ENCODE results near the gene RPTOR.

RPTOR gene

DNA sequence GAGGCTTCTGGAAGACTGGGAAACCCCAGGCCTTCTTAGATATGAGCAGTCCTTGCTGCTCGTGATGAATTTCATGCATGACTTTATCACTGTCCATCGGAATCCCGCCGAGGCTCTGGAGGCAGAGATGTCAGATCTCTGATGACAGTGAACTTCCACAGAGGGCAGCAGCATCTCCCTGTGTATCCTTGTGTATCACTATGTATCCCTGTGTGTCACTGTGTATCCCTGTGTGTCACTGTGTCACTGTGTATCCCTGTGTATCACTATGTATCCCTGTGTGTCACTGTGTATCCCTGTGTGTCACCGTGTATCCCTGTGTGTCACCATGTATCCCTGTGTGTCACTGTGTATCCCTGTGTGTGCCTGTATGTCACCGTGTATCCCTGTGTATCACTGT, 286.9 kb downstream of the RPTOR start:
- no peak for DNase-seq (ENCODE audit: low read depth in 2 of 2)

DNA sequence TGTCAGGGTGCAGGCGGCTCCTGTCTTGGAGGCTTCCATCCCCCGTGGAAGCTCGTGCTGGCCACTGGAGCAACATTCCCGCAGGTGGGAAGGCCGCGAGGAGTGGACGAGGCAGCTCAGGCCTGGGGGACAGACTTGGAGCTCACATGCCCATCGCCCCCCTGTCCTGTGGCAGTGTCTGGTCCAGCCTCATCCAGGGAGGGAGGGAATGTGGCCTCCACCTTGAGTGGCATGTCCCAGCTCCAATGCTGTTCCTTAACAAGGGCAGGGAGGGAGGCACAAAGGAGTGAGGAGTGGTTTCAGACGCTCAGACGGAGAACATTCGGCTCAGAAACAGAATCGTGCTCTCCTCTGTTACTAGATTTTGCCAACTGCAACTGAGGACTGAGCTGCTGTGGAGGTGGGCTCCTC, 287.6 kb downstream of the RPTOR start:
- no peak for DNase-seq (ENCODE audit: low read depth in 2 of 2)

DNA sequence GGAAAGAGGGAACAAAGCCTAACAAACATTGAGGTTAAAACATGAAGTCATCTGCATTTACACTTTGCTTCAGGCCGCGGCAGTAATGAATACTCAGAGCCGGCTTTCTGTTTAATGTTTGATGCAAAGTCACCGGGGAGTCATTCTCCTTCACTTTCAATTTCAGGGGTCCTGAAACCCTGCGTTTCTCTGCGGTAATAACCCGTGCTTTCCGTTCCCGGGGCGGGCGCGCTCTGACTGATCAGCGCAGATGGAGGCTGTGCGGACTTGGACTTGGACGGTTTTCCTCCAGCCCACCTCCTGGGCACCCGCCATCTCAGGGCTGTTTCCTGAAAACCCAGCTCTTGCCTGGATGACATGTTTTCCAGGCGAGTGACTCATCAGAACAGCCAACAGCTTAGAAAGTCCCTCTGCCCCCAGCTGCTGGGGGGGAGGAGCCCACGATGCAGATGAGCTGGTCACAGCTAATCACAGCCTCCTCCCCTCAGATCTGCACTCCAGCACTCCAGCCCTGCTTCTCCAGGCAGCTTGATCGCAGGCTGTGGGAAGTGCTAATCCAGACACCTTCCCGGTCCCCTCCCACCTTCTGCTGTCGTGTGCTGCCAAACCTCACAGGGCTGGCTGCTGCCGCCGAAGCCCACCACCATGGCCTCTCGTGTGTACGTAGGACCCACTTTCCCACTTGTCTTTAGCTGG, 288.4 kb downstream of the RPTOR start:
- DNase-seq (ENCODE audit: low read depth in 2 of 2), result peak; percentile 45 to 58

DNA sequence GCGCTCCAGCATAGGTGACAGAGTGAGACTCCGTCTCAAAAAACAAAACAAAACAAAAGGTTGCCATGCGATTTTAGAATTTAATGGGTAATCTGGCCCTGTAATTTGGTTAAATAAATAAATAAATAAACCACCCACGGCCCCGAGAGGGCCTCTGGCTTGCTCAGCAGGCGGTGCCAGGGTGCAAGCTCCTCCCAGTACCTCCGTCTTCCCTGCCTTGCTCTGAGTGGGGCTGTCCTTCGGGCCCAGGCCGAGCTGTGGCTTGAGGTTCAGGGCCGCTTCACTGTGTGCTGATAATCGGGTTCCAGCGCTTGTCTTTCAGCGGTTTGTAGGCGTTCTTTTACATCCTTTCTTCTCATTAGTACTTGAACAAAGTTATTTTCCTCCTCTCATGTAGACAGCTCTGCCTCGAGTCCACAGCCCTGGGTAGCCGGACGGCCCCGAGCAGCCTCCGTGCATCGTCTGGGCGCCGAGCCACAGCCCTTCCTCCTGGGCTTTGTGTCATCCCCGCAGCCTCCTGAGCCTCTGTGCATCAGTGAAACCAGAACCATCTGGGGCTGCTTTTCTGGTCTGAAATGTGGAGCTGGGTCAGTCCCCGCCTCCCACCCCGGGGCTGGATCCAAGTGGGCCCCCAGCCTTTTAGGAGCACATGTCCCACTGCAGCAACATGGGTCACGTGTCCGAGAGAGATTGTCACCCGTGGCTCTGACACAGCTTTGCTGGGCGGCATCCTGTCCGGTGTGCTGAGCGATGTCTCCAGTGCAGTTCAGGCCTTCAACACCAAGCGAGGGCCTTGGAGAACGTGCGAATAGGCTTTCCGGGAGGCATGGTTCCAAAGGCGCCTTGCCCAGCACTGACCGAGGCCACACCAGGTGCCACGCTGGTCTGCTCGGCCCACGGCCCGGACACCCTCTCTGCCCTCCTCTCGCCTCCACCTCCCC, 289.6 kb downstream of the RPTOR start:
- DNase-seq (ENCODE audit: low read depth in 2 of 2), result no peak

DNA sequence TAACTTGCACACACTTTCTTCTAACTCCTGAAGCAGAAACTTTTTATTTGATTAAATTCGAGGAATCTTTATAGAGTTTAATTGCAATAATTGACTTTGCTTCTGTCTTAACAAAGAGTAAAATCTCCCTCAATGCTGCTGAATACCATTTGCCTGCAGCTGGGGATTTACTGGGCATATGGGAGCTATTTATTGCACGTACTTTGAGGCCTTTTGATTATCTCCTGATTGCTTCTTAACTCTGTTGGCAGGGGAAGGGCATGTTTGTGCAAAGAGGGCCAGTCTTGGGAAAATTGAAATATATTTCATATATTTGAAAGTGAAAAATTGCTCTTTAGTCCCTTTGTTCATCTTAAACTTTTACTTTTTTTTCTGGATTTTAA, 290.2 kb downstream of the RPTOR start:
- DNase-seq (ENCODE audit: low read depth in 2 of 2), result no peak

DNA sequence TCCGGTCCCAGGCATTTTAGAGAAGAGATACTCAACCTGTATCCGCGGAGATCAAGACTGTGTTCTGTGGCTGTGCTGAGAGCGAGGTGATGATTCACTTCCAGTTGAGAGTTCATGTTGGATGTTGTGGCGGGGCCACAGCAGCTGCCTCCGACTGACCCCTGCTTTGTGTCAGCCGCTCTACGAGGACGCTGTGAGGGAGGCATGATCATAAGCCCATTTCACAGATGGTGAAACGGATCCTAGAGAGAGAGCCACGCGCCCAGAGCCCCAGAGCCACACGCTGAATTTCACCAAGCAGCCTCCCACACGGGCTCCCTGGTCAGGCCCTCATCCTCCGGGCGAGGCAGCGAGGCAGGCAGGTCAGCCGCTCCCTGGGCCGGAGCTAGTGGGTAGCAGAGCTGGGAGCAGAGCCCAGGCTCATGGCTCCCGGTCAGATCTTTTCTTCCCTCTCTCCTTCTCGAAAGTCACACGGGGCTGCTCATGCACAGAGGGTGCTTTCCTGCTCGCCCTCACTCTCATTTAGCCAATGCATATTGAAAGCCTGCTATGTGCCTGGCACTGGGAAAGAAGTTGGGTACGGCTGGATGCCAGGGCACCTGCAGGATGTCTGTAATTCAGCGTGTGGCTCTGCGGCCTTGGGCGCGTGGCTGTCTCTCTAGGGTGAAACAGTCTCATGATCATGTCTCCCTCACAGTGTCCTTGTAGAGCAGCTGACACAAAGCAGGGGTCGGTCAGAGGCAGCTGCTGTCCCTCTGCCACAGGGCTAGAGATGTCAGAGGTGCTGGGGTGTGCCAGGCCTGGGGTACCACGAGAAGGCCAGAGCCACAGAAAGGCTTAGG, 291.4 kb downstream of the RPTOR start:
- DNase-seq (ENCODE audit: low read depth in 2 of 2), result no peak

DNA sequence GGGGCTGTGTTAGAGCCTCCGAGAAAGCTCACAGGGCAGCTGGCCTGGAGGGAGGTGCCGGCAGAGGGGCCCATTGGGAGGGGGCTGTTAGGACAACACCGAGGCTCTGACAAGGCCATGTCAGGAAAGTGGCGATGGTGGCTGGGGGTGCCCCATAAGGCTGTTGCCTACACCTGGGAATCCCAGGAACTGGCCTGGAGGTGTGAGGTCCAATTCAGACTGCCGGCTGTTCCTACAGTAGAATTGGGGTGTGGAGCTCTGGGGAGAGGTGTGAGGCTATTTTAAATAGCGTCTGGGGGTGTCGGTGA, 292.0 kb downstream of the RPTOR start:
- no peak for DNase-seq (ENCODE audit: low read depth in 2 of 2)

DNA sequence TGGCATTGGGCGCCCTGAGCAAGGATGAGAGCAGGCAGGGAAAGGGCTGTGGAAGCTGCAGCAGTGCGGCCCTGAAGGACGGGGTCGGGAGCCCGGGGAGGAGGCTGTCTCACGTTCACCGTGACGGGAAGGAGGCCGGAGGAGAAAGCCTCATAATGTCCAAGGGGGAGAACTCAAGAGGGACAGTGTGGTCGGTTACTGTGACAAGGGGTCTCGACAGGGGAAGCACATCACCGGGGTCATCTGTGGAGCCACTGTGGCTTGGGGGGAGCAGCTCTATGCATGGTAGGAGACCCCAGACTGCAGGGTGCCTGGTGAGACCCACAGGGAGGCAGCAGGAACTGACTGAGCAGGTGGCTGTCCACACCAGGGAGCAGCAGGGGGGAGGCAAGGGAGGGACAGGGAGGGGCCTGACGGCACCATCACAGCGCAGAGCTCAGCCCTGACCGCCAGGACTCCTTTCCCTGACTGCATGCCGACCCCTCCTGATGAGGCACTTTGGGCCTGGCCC, 292.4 kb downstream of the RPTOR start:
- no peak for DNase-seq (ENCODE audit: low read depth in 2 of 2)

DNA sequence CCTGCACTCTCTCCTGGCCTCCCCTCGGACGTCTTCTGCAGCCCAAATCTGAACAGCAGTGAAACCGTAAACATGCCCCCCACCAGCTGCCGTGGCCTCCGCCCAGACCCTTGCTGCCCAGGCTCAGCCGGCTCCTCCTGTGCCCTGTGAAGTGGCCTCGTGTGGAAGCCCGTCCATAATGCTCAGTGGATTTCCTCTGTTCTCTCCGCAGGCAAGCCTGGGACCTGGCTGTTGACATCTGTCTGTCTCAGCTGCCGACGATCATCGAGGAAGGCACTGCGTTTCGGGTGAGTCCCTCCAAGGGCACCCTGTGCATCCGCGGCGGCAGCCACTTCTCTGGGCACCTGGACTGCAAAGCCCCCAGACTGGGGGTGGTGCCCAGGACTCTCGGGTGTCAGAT, 293.1 kb downstream of the RPTOR start:
- DNase-seq (ENCODE audit: low read depth in 2 of 2), result no peak

DNA sequence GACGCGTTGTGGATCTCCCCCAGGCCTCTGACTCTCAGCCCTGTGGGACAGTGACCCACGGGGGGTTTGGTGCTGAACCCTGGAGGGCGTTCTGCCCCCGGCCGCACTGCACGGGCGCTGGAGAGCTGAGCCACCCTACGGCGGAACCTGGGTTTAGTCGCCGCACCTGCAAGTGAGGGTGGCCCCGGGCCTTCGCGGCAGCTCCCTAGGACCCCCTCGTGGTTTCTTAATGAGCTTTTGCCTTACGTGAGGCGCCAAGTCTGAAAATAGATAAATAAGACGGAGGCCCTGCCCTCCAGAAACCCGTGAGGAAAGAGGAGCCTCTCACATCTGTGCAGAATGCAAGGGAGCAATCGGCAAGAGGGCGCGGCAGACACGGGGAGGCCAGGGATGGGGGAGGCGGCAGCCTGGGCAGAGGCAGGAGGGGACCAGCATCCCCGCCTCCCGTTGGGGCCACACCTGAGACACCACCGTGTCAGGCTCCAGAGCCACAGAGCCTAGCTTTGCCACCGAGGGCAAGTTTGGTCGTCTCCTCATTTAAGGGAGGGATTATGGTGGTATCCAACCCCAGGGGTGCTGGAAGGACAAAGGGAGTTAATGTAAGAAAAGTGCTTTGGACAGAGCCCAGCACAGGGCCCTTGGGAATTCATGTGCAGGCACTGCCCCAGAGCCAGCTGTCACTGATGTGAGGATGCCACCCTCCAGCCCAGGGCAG, 293.8 kb downstream of the RPTOR start:
- DNase-seq (ENCODE audit: low read depth in 2 of 2), result no peak

DNA sequence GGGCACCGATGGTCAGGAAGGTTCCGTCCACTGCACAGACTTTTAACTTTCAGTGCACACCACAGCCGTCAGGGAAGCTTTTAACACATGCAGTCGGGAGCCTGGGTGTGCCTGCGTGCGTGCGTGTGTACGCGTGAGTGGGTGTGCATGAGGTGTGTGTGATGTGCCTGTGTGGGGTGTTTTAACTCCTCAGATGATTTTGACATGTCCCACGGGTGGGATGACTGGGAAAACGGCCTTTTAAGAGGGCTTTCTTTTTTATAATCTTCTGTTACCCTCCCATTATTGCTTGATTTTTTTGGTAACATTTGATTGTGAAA, 294.3 kb downstream of the RPTOR start:
- no peak for DNase-seq (ENCODE audit: low read depth in 2 of 2)

DNA sequence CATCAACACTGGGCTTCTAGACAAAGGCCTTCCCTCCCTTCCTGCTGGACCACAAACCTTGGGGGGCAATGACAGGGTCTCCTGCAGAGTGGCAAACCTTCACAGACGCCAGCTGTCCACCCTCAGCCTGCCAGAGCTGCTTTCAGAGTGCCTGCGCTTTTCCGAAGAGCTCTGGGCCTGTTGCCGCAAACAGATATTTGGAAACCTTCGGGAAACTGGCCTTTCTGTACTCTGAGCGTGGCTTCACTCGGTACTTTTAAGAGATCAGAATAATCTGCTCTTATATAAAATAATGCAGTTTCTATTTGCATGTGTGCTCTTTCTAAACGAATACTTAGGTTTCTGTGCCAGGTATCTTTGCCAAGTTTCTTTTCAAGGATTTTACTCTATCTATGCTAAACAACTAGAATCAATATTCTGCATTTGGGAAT, 294.9 kb downstream of the RPTOR start:
- DNase-seq (ENCODE audit: low read depth in 2 of 2), result no peak

DNA sequence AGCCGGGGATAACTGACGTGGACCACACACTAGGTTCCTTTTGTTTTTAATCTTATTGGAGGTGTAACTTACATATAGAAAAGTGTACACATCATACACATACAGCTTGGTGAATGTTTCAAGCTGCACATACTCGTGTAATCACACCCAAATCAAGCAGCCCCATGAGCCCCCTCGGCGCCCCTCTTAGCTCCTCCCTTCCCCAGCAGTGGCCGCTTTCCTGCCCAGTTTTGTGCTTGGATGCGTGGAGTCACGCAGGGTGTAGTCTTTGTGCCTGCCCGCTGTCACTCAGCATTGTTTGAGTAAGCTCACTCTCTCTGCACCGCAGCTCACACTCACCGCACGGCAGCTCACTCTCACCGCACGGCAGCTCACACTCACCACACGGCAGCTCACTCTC, 295.3 kb downstream of the RPTOR start:
- no peak for DNase-seq (ENCODE audit: low read depth in 2 of 2)

DNA sequence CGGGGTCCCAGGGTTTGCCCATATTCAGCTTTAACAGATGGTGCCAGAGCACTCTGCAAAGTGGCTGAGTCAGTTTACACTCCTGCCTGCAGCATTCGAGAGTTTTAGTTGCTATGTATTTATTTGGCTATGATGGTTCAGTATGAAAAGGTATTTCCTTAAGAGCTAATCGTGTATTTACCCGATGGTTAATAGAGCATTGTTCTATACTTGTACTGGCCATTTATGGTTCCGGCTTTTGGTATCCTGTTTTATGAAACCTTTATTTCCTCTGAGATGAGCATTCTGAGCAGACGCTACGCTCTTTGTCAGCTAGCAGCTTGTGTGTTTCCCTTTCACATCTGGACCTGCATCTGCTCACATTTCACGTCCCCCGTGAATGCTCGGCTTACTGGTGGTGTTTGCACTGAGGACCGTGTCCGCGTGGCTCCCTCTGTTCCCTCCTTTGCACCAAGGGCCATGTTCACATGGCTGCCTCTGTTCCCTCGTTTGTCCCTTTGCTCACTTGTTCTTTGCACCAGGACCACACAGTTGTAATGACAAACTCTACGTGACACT, 297.9 kb downstream of the RPTOR start:
- no peak for DNase-seq (ENCODE audit: low read depth in 2 of 2)

DNA sequence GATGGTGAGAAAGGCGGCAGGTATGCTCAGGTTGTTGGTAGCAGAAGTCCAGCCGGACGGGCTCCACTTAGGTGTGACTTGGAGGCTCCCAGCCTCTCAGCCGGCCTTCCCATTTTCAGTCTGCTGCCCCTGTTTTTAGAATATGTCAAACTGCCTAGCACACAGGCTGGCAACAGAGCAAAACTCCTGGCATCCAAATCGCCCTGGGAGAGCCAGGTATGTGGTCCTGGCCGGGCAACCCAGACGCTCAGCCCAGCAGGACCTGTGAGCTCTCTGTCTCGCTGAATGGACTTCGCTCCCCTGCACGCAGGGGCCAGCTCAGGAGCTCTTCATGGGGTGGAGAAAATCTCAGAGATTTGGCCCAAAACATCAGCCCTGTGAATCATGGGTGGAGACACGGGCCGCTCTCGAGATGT, 299.1 kb downstream of the RPTOR start:
- DNase-seq (ENCODE audit: low read depth in 2 of 2), result no peak

DNA sequence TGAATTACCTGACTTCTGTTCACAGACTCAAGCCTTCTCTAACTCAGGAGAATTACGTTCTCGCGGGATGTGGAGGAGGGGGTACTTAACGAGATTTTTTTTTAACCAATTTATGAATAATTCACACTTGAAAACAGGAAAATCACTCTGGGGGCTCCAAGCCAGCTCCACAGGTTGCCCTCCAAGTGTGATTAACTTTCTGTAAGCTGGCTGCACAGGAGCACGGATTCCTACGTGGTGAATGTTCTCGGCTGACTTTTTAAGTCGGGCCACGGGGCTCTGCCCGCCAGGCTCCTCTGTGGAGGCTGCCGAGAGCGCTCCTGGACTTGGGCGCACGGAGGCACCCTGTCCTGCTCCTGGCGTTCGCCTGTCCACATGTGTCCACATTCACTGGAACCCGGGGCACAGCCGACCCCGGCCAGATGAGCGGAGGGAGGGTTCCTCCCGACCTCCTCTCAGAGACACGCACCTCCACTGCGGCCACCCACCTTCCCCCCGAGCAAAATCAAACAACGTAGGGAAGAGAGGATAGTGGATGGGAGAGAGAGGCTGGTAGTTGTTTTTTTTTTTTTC, 299.9 kb downstream of the RPTOR start:
- no peak for DNase-seq (ENCODE audit: low read depth in 2 of 2)

DNA sequence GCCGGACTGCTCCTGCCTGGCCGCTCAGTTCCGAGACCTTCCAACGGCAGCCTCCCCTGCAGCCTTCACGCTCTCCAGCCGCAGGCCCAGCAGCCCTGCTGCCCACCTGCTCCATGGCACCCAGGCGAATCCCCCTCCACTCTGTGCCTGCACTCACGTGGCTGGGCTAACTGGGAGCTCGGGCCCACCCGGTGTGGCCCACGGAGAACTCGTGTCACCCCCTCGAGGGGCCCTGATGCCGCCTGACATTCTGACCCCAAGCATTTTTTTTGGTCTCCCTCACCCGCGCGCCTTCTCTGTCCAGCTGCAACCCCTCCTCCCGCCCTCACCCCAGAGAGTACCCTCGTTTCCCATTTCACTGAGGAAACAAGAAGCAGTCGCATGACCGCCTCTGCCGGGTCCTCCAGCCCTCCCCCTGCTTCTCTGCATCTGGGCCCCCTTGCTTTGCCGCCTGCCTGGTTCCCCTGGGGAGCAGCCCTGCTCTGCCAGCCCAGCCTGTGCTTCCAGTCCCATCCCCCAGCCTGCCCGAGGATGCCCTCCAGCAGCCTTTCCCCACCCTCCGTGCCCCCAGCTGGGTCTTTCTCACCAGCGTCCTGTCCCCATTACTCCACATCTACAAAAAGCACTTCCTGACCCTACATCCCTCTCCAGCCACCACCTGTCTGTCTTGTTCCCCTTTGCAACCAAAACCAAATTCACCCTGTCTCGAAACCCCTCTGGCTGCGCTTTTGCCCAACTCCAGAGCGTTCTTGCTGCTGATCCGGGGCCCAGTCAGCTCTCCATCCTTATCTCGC, 300.6 kb downstream of the RPTOR start:
- DNase-seq (ENCODE audit: low read depth in 2 of 2), result no peak

DNA sequence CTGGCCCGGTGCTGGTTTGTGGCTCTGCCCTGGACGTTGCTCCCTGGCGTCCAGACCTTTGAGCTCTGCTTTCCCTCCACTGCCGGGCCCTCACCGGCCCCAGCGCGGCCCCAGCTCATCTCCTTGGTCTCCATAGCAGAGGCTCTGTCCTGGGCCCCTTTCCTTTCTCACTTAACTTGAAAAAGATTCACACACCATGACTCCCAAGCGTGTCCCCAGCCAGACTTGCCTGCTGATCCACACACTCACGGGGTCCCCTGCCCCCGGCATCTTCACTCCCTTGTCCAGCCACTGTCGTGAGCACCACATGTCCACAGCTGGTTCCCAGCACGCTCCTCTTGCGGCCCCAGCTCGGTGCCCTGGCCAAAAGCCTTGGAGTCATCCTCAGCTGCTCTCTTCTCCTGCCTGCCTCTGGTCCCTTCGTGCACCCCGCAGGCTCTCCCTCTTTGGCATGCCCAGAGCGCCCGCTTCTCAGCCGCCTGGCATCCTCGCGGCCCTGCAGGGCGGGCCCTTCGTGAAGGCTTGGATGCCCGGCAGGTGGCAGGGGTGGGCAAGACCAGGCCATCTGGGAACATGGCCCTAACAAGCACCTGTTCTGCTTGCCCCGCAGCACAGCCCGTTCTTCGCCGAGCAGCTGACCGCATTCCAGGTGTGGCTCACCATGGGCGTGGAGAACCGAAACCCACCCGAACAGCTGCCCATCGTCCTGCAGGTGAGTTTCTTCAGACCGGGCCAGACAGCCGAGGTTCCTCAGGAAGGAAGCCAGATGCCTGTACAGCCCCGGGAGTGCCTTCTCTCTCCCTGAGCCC, 301.4 kb downstream of the RPTOR start:
- no peak for DNase-seq (ENCODE audit: low read depth in 2 of 2)

DNA sequence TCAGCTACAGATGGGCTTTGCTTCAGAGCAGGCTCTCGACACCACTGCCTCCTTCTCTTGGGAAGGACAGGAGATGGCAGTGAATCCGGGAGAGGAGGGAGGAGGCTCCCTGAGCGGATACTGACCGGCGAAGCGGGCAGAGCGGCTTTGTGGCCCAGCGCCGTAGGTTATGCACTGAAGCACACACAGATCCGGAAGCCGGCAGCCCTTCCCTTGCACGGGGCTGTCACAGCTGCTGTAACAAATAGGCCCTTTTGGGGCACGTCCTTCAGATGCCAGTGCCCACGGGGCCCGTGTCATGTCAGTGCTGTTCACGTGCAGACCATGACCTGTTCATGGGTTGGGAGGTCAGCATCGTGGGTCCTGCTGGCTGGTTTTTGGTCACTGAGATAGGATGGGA, 302.3 kb downstream of the RPTOR start:
- DNase-seq (ENCODE audit: low read depth in 2 of 2), result no peak

Measured in stimulated activated CD8-positive, alpha-beta memory T cell treated with anti-CD3 and anti-CD28 coated beads, Interleukin-2, amount 100 ng/mL, for 1 hour (primary cell).